GM18951 (cell line): ENCODE results near the gene GRIK4.

ENCODE experiments used
- POLR2A ChIP-seq: IDR thresholded peaks from 4 replicates; pipeline ENCODE4 v1.6.1; 2011; ENCODE audit warnings: mild to moderate bottlenecking; ENCODE audit not compliant: insufficient read length, insufficient read depth; ENCODE audit errors: extremely low read depth
- in situ Hi-C: fragments of 300-500 bp; cut with MboI; formaldehyde crosslinking; loops from one replicate; pipeline ENCODE4 v1.12.0; 2022; ENCODE audit warnings: low sequenced_read_pairs, mixed read lengths, inconsistent platforms; ENCODE audit not compliant: unreplicated experiment

Gene GRIK4

DNA sequence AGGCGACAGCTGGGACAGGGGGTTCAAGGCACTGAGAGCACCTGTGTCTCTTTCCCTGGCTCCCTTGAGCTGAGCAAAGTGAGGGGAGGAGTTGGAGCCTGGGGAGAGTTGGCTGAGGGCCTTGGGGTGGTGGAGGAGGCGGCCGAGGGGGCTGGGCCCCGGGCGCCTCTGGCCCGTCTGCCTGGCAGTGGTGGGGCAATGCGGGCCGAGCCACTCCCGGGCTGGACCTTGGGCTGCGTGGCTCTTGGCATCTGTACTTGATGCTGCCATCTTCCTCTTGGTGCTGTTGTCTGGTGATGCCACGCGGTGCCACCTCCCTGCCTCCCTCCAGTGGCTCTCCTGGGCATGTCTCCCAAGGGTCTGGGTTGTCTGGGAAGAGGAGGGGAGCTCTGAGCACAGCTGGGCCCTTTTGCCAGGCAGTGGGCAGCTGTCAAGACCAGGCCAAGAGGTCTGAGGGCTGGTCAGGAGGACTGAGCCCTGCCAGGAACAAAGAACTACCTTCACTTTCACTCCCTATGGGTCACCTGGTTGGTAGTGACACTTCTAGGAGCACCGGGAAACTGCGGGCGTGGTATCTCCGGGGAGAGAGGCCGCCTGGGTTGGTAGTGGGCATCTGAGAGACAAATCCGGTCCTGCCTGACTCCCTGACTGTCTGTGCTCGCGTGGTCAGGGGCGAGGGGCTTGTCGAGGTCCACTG lies 1.3 kb downstream of the GRIK4 start:
- in situ Hi-C loops, result loop anchor here (10.0 kb wide), 1 partner anchor 422 kb away; no protein-coding TSS in a partner anchor
- TF ChIP-seq POLR2A, result no peak

DNA sequence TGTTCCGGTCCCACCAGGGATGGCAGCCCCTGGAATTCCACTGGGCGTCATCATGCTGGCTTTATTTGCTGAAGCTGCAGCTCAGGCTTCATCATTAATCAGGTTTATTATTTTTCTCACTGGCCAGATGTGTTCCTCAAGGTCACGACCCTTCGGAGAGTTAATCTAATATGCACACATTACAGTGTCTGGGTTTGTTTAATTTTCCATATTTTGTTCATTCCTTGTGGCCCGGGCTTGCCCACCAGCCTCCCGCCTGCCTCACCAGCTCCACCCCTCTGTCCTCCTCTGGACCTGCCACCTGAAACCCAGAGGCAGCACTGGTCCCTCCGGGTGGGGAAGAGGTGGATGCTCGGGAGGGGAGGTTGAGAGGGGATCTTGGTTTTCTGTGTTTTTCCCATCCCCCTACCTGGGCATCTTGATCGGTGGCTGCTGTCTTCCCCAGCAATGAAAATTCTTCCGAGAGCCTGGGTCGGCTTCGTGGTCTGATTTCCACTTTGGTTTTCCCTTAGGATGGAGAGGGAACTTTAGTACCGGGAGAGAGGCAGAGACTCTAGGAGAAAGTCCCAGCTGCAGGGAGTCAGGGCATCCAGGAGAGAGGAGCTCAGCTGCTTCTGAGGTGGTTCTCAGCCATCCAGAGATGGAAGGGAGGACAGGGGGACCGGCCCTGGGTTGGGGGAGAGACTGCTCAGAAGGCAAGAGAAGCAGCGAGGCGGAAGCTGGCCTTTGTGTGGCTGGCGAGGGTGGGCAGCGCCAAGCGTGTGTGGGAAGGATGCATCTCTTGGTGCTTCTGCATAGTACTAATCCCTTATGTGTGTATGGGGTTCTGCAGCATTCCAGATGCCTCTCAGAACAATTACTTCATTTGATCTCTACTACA lies 2.1 kb downstream of the GRIK4 start:
- in situ Hi-C loops, result loop anchor here (10.0 kb wide), 1 partner anchor 421 kb away; no protein-coding TSS in a partner anchor
- no peak for TF ChIP-seq POLR2A

DNA sequence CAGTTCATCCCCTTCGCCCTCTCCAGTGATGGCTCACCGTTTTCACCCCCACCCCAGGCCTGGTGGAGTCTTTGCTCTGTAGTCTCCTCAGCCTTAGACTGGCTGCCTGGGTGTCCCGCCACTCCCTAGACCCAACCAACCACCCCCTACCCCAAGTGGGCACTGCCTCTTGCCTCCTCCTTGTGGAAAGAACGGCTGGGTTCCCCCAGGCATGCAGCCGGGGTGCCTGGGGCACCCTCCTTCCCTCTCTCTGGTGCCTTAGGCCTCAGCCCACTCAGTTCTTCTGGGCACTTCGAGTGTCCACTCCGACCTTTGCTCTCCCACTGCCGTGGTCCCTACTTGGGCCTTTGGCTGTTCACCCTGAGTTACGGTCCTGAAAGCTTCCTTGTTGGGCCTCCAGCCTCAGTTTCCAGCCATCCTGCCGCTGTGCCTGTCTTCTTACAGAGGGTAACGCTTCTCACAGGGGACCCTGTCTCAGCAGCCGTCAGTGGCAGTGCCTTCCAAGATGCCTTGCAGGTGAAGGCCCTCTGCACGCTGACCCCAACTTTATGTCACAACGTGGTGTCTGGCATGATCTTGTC lies 3.1 kb downstream of the GRIK4 start:
- TF ChIP-seq POLR2A, result no peak
- in situ Hi-C loops, result loop anchor here (10.0 kb wide), 1 partner anchor 420 kb away; no protein-coding TSS in a partner anchor

DNA sequence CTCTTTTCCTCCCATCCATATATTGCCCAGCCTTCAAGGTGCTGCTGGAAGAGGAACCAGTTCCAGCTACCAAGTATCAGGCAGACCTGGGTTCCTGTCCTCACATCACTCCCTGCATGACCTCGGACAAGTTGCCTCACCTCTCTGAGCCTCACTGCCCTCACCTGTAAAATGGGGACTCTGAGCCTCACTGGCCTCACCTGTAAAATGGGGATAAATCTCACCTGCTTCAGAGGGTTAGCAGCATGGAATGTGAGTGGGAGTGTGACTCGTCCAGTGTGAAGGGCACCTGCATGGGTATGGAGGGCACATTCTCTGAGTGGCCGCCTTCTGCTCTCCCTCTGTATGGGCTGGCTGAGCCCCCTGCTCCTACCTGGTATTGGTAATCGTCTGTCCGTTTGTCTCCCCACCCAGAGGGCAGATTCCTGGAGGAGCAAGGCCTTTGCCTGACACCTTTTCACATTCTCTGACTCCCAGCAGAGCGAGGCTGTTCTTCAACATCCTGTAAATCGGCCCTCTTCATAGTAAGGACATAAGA lies 3.7 kb downstream of the GRIK4 start:
- no peak for TF ChIP-seq POLR2A
- in situ Hi-C loops, result loop anchor here (10.0 kb wide), 1 partner anchor 420 kb away; no protein-coding TSS in a partner anchor

DNA sequence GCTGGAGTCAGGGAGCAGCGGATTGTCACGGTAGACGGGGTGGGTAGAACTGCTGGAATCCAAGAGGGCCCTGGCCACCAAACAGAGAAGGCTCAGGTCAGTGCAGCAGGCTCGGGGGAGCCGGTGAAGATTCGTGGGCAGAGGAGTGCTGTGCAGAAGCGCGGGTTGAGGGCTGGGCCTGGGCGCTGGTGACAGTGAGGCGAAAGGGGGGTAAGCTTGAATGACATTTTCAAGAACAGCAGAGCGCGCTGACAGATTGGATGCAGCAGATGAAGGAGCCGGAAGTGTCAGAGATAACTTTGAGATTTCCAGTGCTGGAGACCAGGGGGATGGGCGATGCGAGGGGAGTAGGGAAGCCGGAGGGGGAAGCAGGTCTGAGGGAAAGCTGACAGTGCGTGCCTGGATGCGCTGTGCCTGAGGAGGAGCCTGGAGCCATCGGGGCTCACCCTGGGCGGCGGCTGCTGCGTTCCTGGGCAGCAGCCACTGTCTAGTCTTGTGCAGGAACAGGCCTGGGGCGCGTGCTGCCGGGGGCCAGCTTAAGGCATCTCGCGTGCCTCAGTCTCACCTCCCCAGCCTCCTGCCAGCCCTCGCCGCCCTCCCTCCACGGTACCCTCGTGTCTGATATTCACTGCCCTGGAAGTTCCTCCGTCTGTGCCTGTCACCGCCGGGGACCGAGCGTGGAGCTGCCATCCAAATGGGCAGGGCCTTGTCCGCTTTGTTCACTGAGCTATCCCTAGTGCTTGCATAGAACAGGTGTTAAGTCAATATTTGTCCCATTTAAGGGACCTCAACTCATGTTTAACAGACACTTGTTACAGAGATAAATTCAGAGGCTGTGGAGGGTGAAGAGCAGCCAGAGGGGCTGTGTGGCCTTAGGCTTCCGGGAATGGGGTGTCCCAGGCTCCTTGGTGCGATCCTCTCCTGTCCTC lies 5.2 kb downstream of the GRIK4 start:
- in situ Hi-C loops, result loop anchor here (10.0 kb wide), 1 partner anchor 418 kb away; no protein-coding TSS in a partner anchor
- TF ChIP-seq POLR2A, result no peak

DNA sequence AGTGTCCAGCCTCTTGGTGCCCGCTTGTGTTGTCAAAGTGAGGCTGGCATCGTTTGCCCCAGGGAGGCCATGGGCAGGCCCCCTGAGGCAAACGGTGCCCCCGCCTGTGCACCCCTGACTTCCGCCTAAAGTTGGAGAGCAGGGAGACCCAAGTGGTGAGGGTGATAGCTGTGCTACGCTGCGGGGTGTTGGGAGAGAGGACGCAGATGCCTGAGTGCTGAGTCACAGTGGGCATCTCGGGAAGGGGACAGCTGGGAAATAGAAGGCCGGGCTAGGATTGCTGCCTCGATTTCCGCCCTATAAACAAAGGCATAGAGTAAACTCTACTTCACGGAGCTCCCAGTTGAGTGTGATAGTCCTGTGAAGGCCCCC lies 5.8 kb downstream of the GRIK4 start:
- in situ Hi-C loops, result loop anchor here (10.0 kb wide), 1 partner anchor 417 kb away; no protein-coding TSS in a partner anchor
- no peak for TF ChIP-seq POLR2A

DNA sequence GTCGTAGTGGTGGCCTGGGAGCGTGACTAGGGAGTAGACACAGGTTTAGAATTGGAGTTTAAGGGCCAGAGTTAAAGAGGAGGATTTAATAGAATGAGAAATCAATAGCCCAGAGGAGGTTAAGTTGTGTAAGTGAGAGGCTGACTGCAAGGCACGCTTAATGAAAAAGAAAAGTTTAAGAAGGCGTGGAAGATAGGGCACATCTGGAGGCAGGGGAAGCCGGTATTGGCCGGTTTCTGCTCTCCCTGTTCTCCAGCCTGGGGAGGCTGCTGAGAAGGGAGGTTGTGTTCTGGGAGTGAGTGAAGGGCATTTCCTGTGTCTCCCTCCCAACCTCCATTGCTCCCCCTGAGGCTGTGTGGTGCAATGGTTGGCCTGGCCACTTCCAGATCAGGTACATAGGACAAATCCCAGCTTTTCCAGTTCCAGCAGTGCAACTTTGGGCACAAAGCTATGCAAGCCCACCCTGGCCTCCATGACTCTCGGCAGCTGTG lies 6.3 kb downstream of the GRIK4 start:
- TF ChIP-seq POLR2A, result no peak
- in situ Hi-C loops, result loop anchor here (10.0 kb wide), 1 partner anchor 417 kb away; no protein-coding TSS in a partner anchor

DNA sequence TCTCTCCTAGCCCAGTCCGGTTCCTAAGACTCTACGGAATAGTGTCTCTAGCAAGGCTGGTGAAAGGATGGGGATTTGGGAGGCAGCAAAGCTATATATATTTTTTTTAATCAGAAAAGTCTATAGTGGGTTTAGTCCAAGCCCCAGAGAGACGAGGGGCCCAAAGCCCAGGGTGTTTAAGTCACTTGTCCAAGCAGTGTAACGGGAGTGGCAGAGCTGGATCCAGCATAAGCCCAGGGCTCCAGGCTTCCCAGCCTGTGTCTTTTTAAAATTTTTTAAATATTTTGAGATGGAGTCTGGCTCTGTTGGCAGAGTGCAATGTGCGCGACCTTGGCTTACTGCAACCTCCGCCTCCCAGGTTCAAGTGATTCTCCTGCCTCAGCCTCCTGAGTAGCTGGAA lies 6.8 kb downstream of the GRIK4 start:
- in situ Hi-C loops, result loop anchor here (10.0 kb wide), 1 partner anchor 416 kb away; no protein-coding TSS in a partner anchor
- TF ChIP-seq POLR2A, result no peak

DNA sequence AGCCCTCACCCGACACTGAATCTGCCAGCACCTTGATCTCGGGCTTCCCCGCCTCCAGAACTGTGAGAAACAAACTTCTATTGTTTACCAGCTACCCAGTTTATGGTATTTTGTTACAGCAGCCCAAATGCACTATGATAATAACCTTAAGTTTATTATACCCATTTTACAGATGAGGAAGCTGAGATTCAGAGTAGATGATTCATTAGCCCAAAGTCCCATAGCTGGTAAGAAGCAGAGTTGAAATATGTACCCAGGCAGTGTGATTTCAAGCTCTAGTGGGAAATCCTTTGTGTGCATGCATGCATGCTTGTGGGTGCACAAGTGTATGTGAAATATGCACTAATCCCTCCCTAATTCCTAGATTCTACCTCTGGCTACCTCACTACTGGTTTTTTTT lies 7.9 kb downstream of the GRIK4 start:
- in situ Hi-C loops, result loop anchor here (10.0 kb wide), 1 partner anchor 415 kb away; no protein-coding TSS in a partner anchor
- TF ChIP-seq POLR2A, result no peak

DNA sequence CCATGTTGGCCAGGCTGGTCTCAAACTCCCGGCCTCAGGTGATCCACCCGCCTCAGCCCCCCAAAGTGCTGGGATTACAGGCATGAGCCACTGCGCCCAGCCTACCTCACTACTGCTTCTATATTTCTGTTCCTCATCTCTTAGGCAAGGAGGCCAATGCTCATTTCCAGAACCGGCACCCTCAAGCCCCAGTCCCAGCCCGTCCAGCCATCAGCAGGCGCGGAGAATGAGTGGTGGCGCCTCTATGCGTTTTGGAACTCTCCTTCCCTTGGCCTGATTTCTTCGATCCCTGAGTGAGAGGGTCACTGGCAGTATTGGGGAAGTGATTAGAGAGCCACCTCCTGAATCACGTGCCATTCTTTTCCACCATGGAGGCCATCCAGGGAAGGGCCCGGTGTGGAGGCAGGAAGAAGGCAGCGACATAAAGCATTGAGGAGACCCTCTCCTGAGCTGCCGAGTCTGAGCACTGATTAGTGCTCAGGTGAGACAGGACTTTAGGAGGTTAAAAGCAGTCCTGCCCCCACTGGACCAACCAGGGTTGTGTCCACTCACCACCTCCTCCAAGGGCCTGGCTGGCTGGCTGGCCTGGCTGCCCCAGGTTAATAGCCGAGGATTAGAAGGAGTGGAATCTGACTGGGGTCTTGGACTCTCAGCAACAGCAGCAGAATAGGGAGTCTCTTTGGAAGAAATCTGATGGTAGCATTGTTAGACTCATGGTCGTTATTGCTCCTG lies 8.7 kb downstream of the GRIK4 start:
- in situ Hi-C loops, result no loop called here

DNA sequence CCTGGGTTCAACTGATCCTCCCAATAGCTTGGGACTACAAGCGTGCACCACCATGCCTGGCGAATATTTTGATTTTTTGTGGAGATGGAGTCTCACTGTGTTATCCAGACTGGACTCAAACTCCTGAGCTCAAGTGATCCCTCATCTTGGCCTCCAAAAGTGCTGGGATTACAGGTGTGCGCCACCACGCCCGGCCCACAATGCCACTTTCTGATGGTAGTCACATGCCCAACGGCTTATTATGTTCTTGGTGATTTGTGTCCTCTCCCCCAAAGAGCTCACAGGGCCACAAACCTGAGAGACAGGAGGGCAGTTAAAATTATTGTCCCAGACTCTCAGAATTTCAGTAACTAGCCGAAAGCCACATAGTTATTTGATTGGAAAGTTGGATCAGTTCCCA lies 9.6 kb downstream of the GRIK4 start:
- in situ Hi-C loops, result no loop called here
- TF ChIP-seq POLR2A, result no peak

More for the DNA sequence above, 8.7 kb downstream of the GRIK4 start:
- no peak for TF ChIP-seq POLR2A
